Activated T-cell treated with anti-CD3 and anti-CD28 coated beads, Interleukin-2, amount 50 U/mL, for 1 hour (primary cell): ENCODE data around the gene TRAK1.
A peak's percentile ranks its signal among the peaks of the same experiment; 100 is the strongest.

ENCODE experiments used
- DNase-seq: peaks from one replicate; pipeline ENCODE4 v3.0.0-alpha.2; 2020

Gene TRAK1

GRCh38 chr3:42256135-42256819 is 165.1 kb downstream of the TRAK1 start:
- DNase-seq = no peak

GRCh38 chr3:42257007-42257406 is 165.8 kb downstream of the TRAK1 start:
- no peak for DNase-seq

GRCh38 chr3:42262525-42262924 is 171.4 kb downstream of the TRAK1 start:
- no peak for DNase-seq

- DNase-seq = peak; percentile 38
These were observed 172.5 kb downstream of the TRAK1 start for GRCh38 chr3:42263354-42264346.

- peak; percentile 25 for DNase-seq
These were observed 173.4 kb downstream of the TRAK1 start for GRCh38 chr3:42264399-42265058.

GRCh38 chr3:42265059-42265991 is 174.2 kb downstream of the TRAK1 start:
- no peak for DNase-seq

- DNase-seq = no peak
These were observed 174.9 kb downstream of the TRAK1 start, which contains the start of gene CCK for GRCh38 chr3:42266085-42266484. CCK (minus strand) TSS chr3:42266185; CDS start chr3:42263630, 2,555 bp downstream.

- no peak for DNase-seq
These were observed 176.7 kb downstream of the TRAK1 start for GRCh38 chr3:42267878-42268277.

- DNase-seq = no peak
These were observed 178.5 kb downstream of the TRAK1 start for GRCh38 chr3:42269647-42270046.

GRCh38 chr3:42270561-42270960 is 179.4 kb downstream of the TRAK1 start:
- DNase-seq = no peak

GRCh38 chr3:42271786-42272185 is 180.6 kb downstream of the TRAK1 start:
- DNase-seq = no peak

- DNase-seq = no peak
These were observed 182.2 kb downstream of the TRAK1 start for GRCh38 chr3:42273361-42273760.

- no peak for DNase-seq
These were observed 183.1 kb downstream of the TRAK1 start for GRCh38 chr3:42274266-42274665.

GRCh38 chr3:42275217-42275616 is 184.1 kb downstream of the TRAK1 start:
- no peak for DNase-seq
